ENCODE data around the gene GALNT10.

The GALNT10 gene, protein sequence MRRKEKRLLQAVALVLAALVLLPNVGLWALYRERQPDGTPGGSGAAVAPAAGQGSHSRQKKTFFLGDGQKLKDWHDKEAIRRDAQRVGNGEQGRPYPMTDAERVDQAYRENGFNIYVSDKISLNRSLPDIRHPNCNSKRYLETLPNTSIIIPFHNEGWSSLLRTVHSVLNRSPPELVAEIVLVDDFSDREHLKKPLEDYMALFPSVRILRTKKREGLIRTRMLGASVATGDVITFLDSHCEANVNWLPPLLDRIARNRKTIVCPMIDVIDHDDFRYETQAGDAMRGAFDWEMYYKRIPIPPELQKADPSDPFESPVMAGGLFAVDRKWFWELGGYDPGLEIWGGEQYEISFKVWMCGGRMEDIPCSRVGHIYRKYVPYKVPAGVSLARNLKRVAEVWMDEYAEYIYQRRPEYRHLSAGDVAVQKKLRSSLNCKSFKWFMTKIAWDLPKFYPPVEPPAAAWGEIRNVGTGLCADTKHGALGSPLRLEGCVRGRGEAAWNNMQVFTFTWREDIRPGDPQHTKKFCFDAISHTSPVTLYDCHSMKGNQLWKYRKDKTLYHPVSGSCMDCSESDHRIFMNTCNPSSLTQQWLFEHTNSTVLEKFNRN

GRCh38 chr5:154190595-154191304, at the start of gene GALNT10:
TSS of gene GALNT10 (plus strand) at chr5:154190733. CDS start at chr5:154190867, 134 bp downstream.
- no peak for ATAC-seq

GRCh38 chr5:154141745-154142221, 48.8 kb upstream of the GALNT10 start:
- ATAC-seq: no peak
- TF ChIP-seq TOX (CRISPR knock-in tag; IDR thresholded peaks at IDR 0.05; ENCODE audit: borderline replicate concordance) (no peak), BACH2 (CRISPR knock-in tag; IDR thresholded peaks at IDR 0.05; ENCODE audit: borderline replicate concordance) (no peak), ARNTL (CRISPR knock-in tag; IDR thresholded peaks at IDR 0.05; ENCODE audit: borderline replicate concordance, low read depth) (no peak)

More at GRCh38 chr5:154190595-154191304, at the start of gene GALNT10:
- TF ChIP-seq GLIS3 (CRISPR knock-in tag; IDR thresholded peaks at IDR 0.05): no peak

DNA sequence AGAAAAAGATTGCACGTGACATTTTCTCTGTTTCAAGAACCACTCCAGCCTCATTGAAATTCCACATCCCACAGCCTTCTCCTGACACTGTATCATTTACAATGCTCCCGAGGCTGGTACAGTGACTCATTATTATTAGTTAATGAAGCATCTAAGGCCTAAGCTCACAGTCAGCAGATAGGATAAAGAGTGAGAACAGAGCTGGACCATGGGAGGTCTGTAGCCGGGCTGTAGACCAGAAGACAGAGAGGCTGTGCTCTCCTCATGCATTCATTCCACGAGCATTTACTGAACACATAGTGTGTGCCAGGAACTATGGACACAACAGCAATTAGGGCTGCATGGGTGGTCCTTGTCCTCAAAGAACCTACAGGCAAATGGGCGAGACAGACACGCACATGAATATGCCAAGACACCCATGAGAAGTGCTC, 47.3 kb upstream of the GALNT10 start:
- no peak for TF ChIP-seq TCF4 (CRISPR knock-in tag; IDR thresholded peaks at IDR 0.05; ENCODE audit: borderline replicate concordance)
- no peak for TF ChIP-seq ZFP30 (CRISPR knock-in tag; IDR thresholded peaks at IDR 0.05)
- no peak for TF ChIP-seq ISL1 (CRISPR knock-in tag; IDR thresholded peaks at IDR 0.05)
- TF ChIP-seq SNAI2 (CRISPR knock-in tag; IDR thresholded peaks at IDR 0.05): no peak
- TF ChIP-seq, protein P1, sequence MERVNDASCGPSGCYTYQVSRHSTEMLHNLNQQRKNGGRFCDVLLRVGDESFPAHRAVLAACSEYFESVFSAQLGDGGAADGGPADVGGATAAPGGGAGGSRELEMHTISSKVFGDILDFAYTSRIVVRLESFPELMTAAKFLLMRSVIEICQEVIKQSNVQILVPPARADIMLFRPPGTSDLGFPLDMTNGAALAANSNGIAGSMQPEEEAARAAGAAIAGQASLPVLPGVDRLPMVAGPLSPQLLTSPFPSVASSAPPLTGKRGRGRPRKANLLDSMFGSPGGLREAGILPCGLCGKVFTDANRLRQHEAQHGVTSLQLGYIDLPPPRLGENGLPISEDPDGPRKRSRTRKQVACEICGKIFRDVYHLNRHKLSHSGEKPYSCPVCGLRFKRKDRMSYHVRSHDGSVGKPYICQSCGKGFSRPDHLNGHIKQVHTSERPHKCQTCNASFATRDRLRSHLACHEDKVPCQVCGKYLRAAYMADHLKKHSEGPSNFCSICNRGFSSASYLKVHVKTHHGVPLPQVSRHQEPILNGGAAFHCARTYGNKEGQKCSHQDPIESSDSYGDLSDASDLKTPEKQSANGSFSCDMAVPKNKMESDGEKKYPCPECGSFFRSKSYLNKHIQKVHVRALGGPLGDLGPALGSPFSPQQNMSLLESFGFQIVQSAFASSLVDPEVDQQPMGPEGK (CRISPR knock-in tag; IDR thresholded peaks at IDR 0.05; ENCODE audit: borderline replicate concordance): no peak
- TF ChIP-seq, protein P2, sequence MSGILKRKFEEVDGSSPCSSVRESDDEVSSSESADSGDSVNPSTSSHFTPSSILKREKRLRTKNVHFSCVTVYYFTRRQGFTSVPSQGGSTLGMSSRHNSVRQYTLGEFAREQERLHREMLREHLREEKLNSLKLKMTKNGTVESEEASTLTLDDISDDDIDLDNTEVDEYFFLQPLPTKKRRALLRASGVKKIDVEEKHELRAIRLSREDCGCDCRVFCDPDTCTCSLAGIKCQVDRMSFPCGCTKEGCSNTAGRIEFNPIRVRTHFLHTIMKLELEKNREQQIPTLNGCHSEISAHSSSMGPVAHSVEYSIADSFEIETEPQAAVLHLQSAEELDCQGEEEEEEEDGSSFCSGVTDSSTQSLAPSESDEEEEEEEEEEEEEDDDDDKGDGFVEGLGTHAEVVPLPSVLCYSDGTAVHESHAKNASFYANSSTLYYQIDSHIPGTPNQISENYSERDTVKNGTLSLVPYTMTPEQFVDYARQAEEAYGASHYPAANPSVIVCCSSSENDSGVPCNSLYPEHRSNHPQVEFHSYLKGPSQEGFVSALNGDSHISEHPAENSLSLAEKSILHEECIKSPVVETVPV (CRISPR knock-in tag; IDR thresholded peaks at IDR 0.05): no peak
- TF ChIP-seq ZNF70 (CRISPR knock-in tag; IDR thresholded peaks at IDR 0.05): no peak
- TF ChIP-seq ARNTL (CRISPR knock-in tag; IDR thresholded peaks at IDR 0.05; ENCODE audit: borderline replicate concordance, low read depth): no peak
- TF ChIP-seq RARB (CRISPR knock-in tag; IDR thresholded peaks at IDR 0.05): no peak
- TF ChIP-seq CREB5 (CRISPR knock-in tag; IDR thresholded peaks at IDR 0.05; ENCODE audit: low read depth): no peak
- TF ChIP-seq ZFP3 (CRISPR knock-in tag; IDR thresholded peaks at IDR 0.05): no peak
- no peak for TF ChIP-seq ZC3H10 (CRISPR knock-in tag; IDR thresholded peaks at IDR 0.05)
- no peak for TF ChIP-seq PPARA (CRISPR knock-in tag; IDR thresholded peaks at IDR 0.05; ENCODE audit: borderline replicate concordance)
- no peak for TF ChIP-seq BACH2 (CRISPR knock-in tag; IDR thresholded peaks at IDR 0.05; ENCODE audit: borderline replicate concordance)
- no peak for TF ChIP-seq GLIS3 (CRISPR knock-in tag; IDR thresholded peaks at IDR 0.05)
- TF ChIP-seq ZNF565 (CRISPR knock-in tag; conservative IDR thresholded peaks at IDR 0.05; ENCODE audit: low read depth): no peak
- TF ChIP-seq ZNF8 (CRISPR knock-in tag; IDR thresholded peaks at IDR 0.05): no peak
- ATAC-seq: no peak

GRCh38 chr5:154145268-154145667, 45.3 kb upstream of the GALNT10 start:
- no peak for ATAC-seq
- TF ChIP-seq SNAI2 (CRISPR knock-in tag; IDR thresholded peaks at IDR 0.05) (no peak), TCF4 (CRISPR knock-in tag; IDR thresholded peaks at IDR 0.05; ENCODE audit: borderline replicate concordance) (no peak), ZNF8 (CRISPR knock-in tag; IDR thresholded peaks at IDR 0.05) (no peak), ZNF565 (CRISPR knock-in tag; conservative IDR thresholded peaks at IDR 0.05; ENCODE audit: low read depth) (no peak), BACH2 (CRISPR knock-in tag; IDR thresholded peaks at IDR 0.05; ENCODE audit: borderline replicate concordance) (no peak), ZC3H10 (CRISPR knock-in tag; IDR thresholded peaks at IDR 0.05) (no peak), ESRRG (CRISPR knock-in tag; IDR thresholded peaks at IDR 0.05) (no peak), ISL1 (CRISPR knock-in tag; IDR thresholded peaks at IDR 0.05) (no peak)

DNA sequence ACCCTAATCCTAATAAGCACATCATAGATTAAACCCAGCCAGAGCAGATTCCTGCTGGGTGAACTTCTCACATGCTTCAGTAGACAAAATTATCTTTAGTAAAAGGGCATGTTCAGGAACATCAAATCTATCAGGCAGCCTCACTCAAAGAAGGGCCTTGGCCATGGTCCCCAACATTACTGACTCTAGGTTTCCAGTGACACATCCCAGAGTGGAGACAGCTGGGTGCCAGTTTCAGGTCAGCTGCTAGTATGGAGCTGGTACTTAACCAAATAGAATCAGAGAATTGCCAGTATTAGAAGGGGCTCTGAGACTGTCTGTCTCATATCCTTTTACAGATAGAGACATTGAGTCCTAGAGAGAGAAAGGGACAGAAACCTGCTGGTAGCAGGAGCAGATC, 44.1 kb upstream of the GALNT10 start:
- TF ChIP-seq TOX (CRISPR knock-in tag; IDR thresholded peaks at IDR 0.05; ENCODE audit: borderline replicate concordance): no peak
- no peak for TF ChIP-seq ARNTL (CRISPR knock-in tag; IDR thresholded peaks at IDR 0.05; ENCODE audit: borderline replicate concordance, low read depth)
- TF ChIP-seq ZFP30 (CRISPR knock-in tag; IDR thresholded peaks at IDR 0.05): no peak
- TF ChIP-seq ESRRG (CRISPR knock-in tag; IDR thresholded peaks at IDR 0.05): no peak
- TF ChIP-seq, protein P1 (CRISPR knock-in tag; IDR thresholded peaks at IDR 0.05; ENCODE audit: borderline replicate concordance): no peak
- no peak for TF ChIP-seq TCF4 (CRISPR knock-in tag; IDR thresholded peaks at IDR 0.05; ENCODE audit: borderline replicate concordance)
- TF ChIP-seq CREB5 (CRISPR knock-in tag; IDR thresholded peaks at IDR 0.05; ENCODE audit: low read depth): no peak
- TF ChIP-seq RARB (CRISPR knock-in tag; IDR thresholded peaks at IDR 0.05): no peak
- TF ChIP-seq ZNF565 (CRISPR knock-in tag; conservative IDR thresholded peaks at IDR 0.05; ENCODE audit: low read depth): no peak
- ATAC-seq: no peak
